ENCODE measurements around the gene PPP1R2B.

The PPP1R2B gene

GRCh38 chr5:156803404-156803803, 46.7 kb upstream of the PPP1R2B start:
- H3K4me3 ChIP-seq (ENCODE audit: low read depth in 1 of 2, low read length in 2 of 2) = no peak overlapping the region
- no peak overlapping the region for H3K9ac ChIP-seq (ENCODE audit: low read depth, low read length)

GRCh38 chr5:156812959-156813358, 37.1 kb upstream of the PPP1R2B start:
- H3K4me3 ChIP-seq (ENCODE audit: low read depth in 1 of 2, low read length in 2 of 2) = no peak overlapping the region
- no peaks in the 10 kb centered on the region for H3K4me1 ChIP-seq (ENCODE audit: insufficient read depth, low read length)
- no peaks in the 10 kb centered on the region for H4K20me1 ChIP-seq (ENCODE audit: insufficient read depth, low read length)
- ATAC-seq (ENCODE audit: insufficient read depth, low read depth) (no peak), DNase-seq (no peak)
- no peak for TF ChIP-seq CTCF (IDR thresholded peaks at IDR 0.05; ENCODE audit: borderline replicate concordance, extremely low read depth, low read length, poor library complexity, severe bottlenecking)
- no peak for TF ChIP-seq EZH2 (IDR thresholded peaks at IDR 0.05; ENCODE audit: borderline replicate concordance, low read depth, low read length, severe bottlenecking)
- no peaks in the 10 kb centered on the region for H3K9me3 ChIP-seq (ENCODE audit: insufficient read depth, low read length, severe bottlenecking)
- no peaks in the 10 kb centered on the region for H3K79me2 ChIP-seq (ENCODE audit: insufficient read depth, low read length)
- H3K27me3 ChIP-seq (ENCODE audit: insufficient read depth, low read length, poor library complexity) = no peaks in the 10 kb centered on the region
- H3K27ac ChIP-seq (ENCODE audit: low read length) = no peak overlapping the region
- H3K36me3 ChIP-seq (ENCODE audit: insufficient read depth, low read length) = no peaks in the 10 kb centered on the region
- H3K4me2 ChIP-seq (ENCODE audit: insufficient read depth, low read length) = no peak overlapping the region
- H3K9ac ChIP-seq (ENCODE audit: low read depth, low read length) = no peak overlapping the region
- H2AFZ ChIP-seq (ENCODE audit: low read depth, low read length) = no peak overlapping the region

More at GRCh38 chr5:156803404-156803803, 46.7 kb upstream of the PPP1R2B start:
- no peaks in the 10 kb centered on the region for H3K4me1 ChIP-seq (ENCODE audit: insufficient read depth, low read length)
- H3K79me2 ChIP-seq (ENCODE audit: insufficient read depth, low read length) = no peaks in the 10 kb centered on the region
- H3K9me3 ChIP-seq (ENCODE audit: insufficient read depth, low read length, severe bottlenecking) = no peaks in the 10 kb centered on the region
- TF ChIP-seq EZH2 (IDR thresholded peaks at IDR 0.05; ENCODE audit: borderline replicate concordance, low read depth, low read length, severe bottlenecking) = no peak
- TF ChIP-seq CTCF (IDR thresholded peaks at IDR 0.05; ENCODE audit: borderline replicate concordance, extremely low read depth, low read length, poor library complexity, severe bottlenecking) = no peak
- no peak overlapping the region for H3K4me2 ChIP-seq (ENCODE audit: insufficient read depth, low read length)
- no peak overlapping the region for H3K27ac ChIP-seq (ENCODE audit: low read length)
- H3K27me3 ChIP-seq (ENCODE audit: insufficient read depth, low read length, poor library complexity) = peaks cover 20% of the 10 kb centered on the region
- ATAC-seq (ENCODE audit: insufficient read depth, low read depth) (no peak), DNase-seq (no peak)
- H2AFZ ChIP-seq (ENCODE audit: low read depth, low read length) = no peak overlapping the region
- no peaks in the 10 kb centered on the region for H3K36me3 ChIP-seq (ENCODE audit: insufficient read depth, low read length)
- no peaks in the 10 kb centered on the region for H4K20me1 ChIP-seq (ENCODE audit: insufficient read depth, low read length)

- H3K4me2 ChIP-seq (ENCODE audit: insufficient read depth, low read length) = no peak overlapping the region
- no peaks in the 10 kb centered on the region for H3K9me3 ChIP-seq (ENCODE audit: insufficient read depth, low read length, severe bottlenecking)
- no peak overlapping the region for H2AFZ ChIP-seq (ENCODE audit: low read depth, low read length)
- no peaks in the 10 kb centered on the region for H3K27me3 ChIP-seq (ENCODE audit: insufficient read depth, low read length, poor library complexity)
- H3K4me1 ChIP-seq (ENCODE audit: insufficient read depth, low read length) = no peaks in the 10 kb centered on the region
- H3K4me3 ChIP-seq (ENCODE audit: low read depth in 1 of 2, low read length in 2 of 2) = no peak overlapping the region
- no peak overlapping the region for H3K9ac ChIP-seq (ENCODE audit: low read depth, low read length)
- no peaks in the 10 kb centered on the region for H3K36me3 ChIP-seq (ENCODE audit: insufficient read depth, low read length)
- no peaks in the 10 kb centered on the region for H4K20me1 ChIP-seq (ENCODE audit: insufficient read depth, low read length)
- no peak for ATAC-seq (ENCODE audit: insufficient read depth, low read depth)
- H3K79me2 ChIP-seq (ENCODE audit: insufficient read depth, low read length) = no peaks in the 10 kb centered on the region
- no peak overlapping the region for H3K27ac ChIP-seq (ENCODE audit: low read length)
- peak; percentile 56 for TF ChIP-seq CTCF (IDR thresholded peaks at IDR 0.05; ENCODE audit: borderline replicate concordance, extremely low read depth, low read length, poor library complexity, severe bottlenecking)
- TF ChIP-seq EZH2 (IDR thresholded peaks at IDR 0.05; ENCODE audit: borderline replicate concordance, low read depth, low read length, severe bottlenecking) = no peak
- peak; percentile 10 for DNase-seq
Measured at GRCh38 chr5:156815988-156816599, 34.0 kb upstream of the PPP1R2B start.
